Ascending aorta (tissue), 2 donors: ENCODE results near the gene SLC49A3. TPM values are rescaled to one million over a fixed set of nuclear protein-coding genes. Genes with fewer than 3 reads are reported as not detected.

Experiments
- DNase-seq, 2 donors: peaks; one replicate each; pipeline ENCODE4 v3.0.0-alpha.2; 2019; ENCODE audit warnings: low spot score in 2 of 2
- H3K27ac ChIP-seq, 2 donors: fragments of 200-600 bp; sonication (generic); one replicate each; pipeline ENCODE4 v1.5.1; 2016 to 2017; ENCODE audit warnings: mild to moderate bottlenecking in 1 of 2
- H3K27me3 ChIP-seq: fragments of 200-600 bp; sonication (generic); one replicate; pipeline ENCODE4 v1.5.1; 2017
- H3K36me3 ChIP-seq, 2 donors: fragments of 200-600 bp; sonication (generic); one replicate each; pipeline ENCODE4 v1.5.1; 2016
- H3K4me1 ChIP-seq, 2 donors: fragments of 200-600 bp; sonication (generic); one replicate each; pipeline ENCODE4 v1.5.1; 2016 to 2017; ENCODE audit warnings: mild to moderate bottlenecking in 1 of 2
- H3K4me3 ChIP-seq, 2 donors: fragments of 200-600 bp; sonication (generic); one replicate each; pipeline ENCODE4 v1.5.1; 2016 to 2017; ENCODE audit warnings: mild to moderate bottlenecking in 1 of 2
- H3K9me3 ChIP-seq, 2 donors: fragments of 200-600 bp; sonication (generic); one replicate each; pipeline ENCODE4 v1.5.1; 2016
- intact Hi-C: fragments of 100-400 bp; cut with DNase I; formaldehyde crosslinking; loops from one replicate; pipeline ENCODE4 v1.15.1; 2023
- total RNA-seq: library from RNA; depleted of rRNA; stranded (reverse); fragments of >200 nt; gene quantifications from one replicate; pipeline ENCODE4 v1.1.0, GENCODE V29; 2016
- TF ChIP-seq, protein P1 (sequence below), 3 experiments: fragments of 200-600 bp in 2 of 3; fragments of 450-650 bp in 1 of 3; sonication (generic) in 2 of 3; IDR thresholded peaks; one replicate each; pipeline ENCODE4 v1.5.1; 2016 to 2019; ENCODE audit warnings: antibody characterized with exemption in 3 of 3, mild to moderate bottlenecking in 1 of 3, moderate library complexity in 1 of 3

Gene SLC49A3
- total RNA-seq, 1 donor from 2014 or later = 17.7 TPM

DNA sequence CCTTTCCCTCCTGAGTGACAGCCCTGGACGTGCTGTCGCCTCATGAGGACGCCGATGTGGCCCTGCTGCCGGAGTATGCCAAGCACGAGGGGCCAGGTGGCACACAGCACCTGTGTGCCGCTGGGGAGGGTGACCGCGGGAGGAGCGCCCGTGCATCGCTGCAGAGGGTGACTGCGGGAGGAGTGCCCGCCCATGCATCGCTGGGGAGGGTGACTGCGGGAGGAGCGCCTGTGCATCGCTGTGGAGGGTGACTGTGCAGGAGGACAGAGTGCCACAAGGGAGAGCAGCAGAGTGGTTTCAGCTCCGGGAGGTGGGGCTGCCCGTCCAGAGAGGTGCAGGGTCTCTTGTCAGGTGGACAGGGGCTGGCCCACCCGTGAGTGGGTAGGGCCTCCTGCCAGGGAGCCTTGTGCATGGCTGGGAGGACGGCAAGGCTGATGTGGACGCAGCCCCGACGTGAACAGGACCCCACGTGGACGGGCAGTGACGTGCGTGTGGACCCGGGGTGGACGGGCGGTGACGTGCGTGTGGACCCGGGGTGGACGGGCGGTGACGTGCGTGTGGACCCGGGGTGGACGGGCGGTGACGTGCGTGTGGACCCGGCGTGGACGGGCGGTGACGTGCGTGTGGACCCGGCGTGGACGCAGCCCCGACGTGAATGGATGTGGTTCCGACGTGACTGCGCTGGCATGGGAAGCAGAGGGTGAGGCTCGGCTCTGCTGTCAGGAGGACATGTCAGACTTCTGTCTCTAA, 31.3 kb upstream of the SLC49A3 start:
- DNase-seq = no peak
- no peaks in the 10 kb centered on the region for H3K27me3 ChIP-seq
- no peak overlapping the region for H3K4me3 ChIP-seq
- peaks cover 0 to 15% of the 10 kb centered on the region in 2 donors for H3K36me3 ChIP-seq
- H3K9me3 ChIP-seq = no peaks in the 10 kb centered on the region
- TF ChIP-seq, protein P1, sequence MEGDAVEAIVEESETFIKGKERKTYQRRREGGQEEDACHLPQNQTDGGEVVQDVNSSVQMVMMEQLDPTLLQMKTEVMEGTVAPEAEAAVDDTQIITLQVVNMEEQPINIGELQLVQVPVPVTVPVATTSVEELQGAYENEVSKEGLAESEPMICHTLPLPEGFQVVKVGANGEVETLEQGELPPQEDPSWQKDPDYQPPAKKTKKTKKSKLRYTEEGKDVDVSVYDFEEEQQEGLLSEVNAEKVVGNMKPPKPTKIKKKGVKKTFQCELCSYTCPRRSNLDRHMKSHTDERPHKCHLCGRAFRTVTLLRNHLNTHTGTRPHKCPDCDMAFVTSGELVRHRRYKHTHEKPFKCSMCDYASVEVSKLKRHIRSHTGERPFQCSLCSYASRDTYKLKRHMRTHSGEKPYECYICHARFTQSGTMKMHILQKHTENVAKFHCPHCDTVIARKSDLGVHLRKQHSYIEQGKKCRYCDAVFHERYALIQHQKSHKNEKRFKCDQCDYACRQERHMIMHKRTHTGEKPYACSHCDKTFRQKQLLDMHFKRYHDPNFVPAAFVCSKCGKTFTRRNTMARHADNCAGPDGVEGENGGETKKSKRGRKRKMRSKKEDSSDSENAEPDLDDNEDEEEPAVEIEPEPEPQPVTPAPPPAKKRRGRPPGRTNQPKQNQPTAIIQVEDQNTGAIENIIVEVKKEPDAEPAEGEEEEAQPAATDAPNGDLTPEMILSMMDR (IDR thresholded peaks at IDR 0.05) = no peak
- no peak overlapping the region for H3K27ac ChIP-seq
- H3K4me1 ChIP-seq = no peaks in the 10 kb centered on the region
- intact Hi-C loops = no loop called here

DNA sequence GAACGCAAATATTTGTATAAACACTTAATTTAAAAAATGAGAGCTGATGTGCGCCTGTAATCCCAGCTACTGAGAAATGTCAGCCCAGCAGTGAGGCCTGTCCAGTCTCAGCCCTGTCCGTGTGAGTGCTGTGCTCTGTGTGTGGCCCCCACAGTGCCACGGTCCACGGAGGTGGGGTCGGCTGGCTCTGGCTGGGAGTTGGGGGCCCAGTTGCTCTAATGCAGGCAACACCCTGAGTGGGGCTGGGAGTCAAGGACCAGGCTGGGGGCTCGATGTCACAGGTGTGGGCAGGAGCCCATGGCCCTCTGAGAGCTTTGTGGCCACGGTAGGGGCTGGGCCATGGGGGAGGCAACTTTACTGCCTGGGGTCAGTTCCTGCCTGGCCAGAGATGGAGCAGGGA, 29.5 kb upstream of the SLC49A3 start:
- Histone ChIP-seq H3K4me3 (no peak overlapping the region), H3K27me3 (no peaks in the 10 kb centered on the region), H3K4me1 (no peaks in the 10 kb centered on the region), H3K36me3 (peaks cover 0 to 14% of the 10 kb centered on the region in 2 donors), H3K27ac (no peak overlapping the region), H3K9me3 (no peaks in the 10 kb centered on the region)
- TF ChIP-seq, protein P1 (IDR thresholded peaks at IDR 0.05) = no peak
- no peak for DNase-seq
- intact Hi-C loops = no loop called here

DNA sequence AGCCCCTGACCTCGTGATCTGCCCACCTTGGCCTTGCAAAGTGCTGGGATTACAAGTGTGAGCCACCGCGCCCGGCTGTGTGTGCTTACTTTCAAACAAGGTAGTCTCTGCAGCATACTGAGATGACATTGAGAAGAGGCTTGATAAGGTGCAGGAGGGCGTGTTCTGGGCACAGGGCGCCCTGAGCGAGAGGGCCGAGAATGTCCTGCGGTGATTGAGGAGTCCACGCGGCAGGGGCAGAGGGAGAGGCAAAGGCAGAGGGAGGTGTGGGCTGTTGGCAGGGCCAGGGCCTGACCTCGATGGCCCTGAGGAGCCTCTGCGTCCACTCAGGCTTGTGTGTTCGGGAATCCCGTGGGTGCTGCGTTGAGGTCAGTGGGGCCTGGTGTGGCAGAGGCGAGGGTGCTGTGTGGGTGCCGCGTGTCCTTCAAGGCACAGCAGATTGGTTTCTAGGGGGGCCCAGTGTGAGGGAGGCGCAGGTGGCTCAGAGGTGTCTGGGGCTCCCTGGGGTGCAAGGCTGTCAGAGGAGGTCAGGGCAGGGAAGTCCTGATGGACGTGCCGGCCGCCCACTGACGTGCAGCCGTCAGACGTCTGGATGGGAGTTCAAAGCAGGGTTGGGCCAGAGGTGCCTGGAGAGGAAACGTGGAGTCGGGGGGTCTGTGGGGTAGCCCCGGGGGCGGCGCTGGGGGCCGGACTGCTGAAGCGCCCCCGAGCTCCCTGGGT, 28.8 kb upstream of the SLC49A3 start:
- peaks cover 0 to 8% of the 10 kb centered on the region in 2 donors for H3K36me3 ChIP-seq
- no peaks in the 10 kb centered on the region for H3K4me1 ChIP-seq
- no peak overlapping the region for H3K27ac ChIP-seq
- TF ChIP-seq, protein P1 (IDR thresholded peaks at IDR 0.05) = no peak
- DNase-seq = no peak
- intact Hi-C loops = no loop called here
- H3K9me3 ChIP-seq = no peaks in the 10 kb centered on the region
- no peak overlapping the region for H3K4me3 ChIP-seq
- no peaks in the 10 kb centered on the region for H3K27me3 ChIP-seq

DNA sequence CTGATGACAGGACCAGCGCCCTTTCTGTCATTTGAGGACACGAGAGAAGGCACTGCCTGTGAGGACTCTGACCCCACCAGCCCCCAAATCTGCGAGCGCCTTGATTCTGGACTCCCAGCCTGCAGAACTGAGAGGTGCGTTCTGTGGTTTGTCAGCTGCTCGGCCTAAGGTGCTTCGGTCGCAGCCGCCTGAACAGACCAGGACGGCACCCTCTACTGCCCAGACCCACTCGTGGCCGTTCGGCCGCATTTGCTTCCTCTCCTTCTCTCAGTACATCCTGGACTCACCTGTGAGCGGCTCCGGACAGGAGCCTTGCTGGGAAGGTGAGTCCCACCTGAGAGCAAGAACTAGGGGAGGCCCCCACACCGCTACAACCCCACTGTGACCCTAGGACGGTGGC, 25.1 kb upstream of the SLC49A3 start:
- Histone ChIP-seq H3K36me3 (no peaks in the 10 kb centered on the region), H3K4me1 (no peaks in the 10 kb centered on the region), H3K27ac (no peak overlapping the region), H3K4me3 (no peak overlapping the region), H3K27me3 (no peaks in the 10 kb centered on the region), H3K9me3 (no peaks in the 10 kb centered on the region)
- intact Hi-C loops = no loop called here
- DNase-seq = no peak
- TF ChIP-seq, protein P1 (IDR thresholded peaks at IDR 0.05) = no peak

DNA sequence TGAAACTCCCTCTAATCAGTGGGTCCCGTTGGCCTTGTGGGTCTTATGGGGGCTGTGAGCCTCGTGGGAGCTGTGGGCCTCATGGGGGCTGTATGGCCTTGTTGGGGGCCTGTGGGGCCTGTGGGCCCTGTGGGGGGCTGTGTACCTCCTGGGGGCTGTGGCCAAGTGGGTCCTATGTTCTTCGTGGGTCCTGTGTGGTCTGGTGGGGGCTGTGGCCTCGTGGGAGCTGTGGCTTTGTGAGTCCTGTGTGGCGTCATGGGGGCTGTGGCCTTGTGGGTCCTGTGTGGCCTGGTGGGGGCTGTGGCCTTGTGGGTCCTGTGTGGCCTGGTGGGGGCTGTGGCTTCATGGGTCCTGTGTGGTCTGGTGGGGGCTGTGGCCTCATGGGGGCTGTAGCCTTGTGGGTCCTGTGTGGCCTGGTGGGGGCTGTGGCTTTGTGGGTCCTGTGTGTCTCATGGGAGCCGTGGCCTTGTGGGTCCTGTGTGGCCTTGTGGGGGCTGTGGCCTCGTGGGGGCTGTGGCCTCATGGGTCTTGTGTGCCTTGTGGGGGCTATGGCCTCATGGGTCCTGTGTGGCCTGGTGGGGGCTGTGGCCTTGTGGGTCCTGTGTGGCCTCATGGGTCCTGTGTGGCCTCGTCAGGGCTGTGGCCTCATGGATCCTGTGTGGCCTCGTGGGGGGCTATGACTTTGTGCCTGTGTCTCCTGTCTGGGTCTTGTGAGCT, 24.1 kb upstream of the SLC49A3 start:
- peaks cover 0 to 5% of the 10 kb centered on the region in 2 donors for H3K4me1 ChIP-seq
- intact Hi-C loops = no loop called here
- H3K27ac ChIP-seq = no peak overlapping the region
- no peaks in the 10 kb centered on the region for H3K27me3 ChIP-seq
- H3K9me3 ChIP-seq = no peaks in the 10 kb centered on the region
- TF ChIP-seq, protein P1 (IDR thresholded peaks at IDR 0.05) = no peak
- no peaks in the 10 kb centered on the region for H3K36me3 ChIP-seq
- no peak overlapping the region for H3K4me3 ChIP-seq
- DNase-seq = no peak
